ENCODE results near the gene TNFAIP1.
A peak's percentile ranks its signal among the peaks of the same experiment; 100 is the strongest.

TNFAIP1 gene

GRCh38 chr17:28313841-28314240 is 21.7 kb upstream of the TNFAIP1 start:
- H3K27me3 ChIP-seq (ENCODE audit: control insufficient read depth in 5 of 5, insufficient read depth in 4 of 5, low read length in 5 of 5), result peaks cover 0 to 6% (median 4%) of the 10 kb centered on the region in 5 donors
- no peak overlapping the region for H3K9ac ChIP-seq (ENCODE audit: low read length in 5 of 5)
- no peak overlapping the region for H3K27ac ChIP-seq (ENCODE audit: low read depth, low read length)
- H3K9me3 ChIP-seq (ENCODE audit: control insufficient read depth in 5 of 5, low read length in 5 of 5), result no peaks in the 10 kb centered on the region
- H3K36me3 ChIP-seq (ENCODE audit: control insufficient read depth in 5 of 5, insufficient read depth in 5 of 5, low read length in 5 of 5), result no peaks in the 10 kb centered on the region
- H3K4me1 ChIP-seq (ENCODE audit: control insufficient read depth in 5 of 5, insufficient read depth in 5 of 5, low read length in 5 of 5), result peaks cover 2 to 11% (median 10%) of the 10 kb centered on the region in 5 donors
- H3K4me3 ChIP-seq (ENCODE audit: low read depth in 1 of 5, low read length in 5 of 5), result no peak overlapping the region

- no peak overlapping the region for H3K9ac ChIP-seq (ENCODE audit: low read length in 5 of 5)
- H3K27ac ChIP-seq (ENCODE audit: low read depth, low read length), result no peak overlapping the region
- peaks cover 0 to 6% (median 4%) of the 10 kb centered on the region in 5 donors for H3K27me3 ChIP-seq (ENCODE audit: control insufficient read depth in 5 of 5, insufficient read depth in 4 of 5, low read length in 5 of 5)
- H3K36me3 ChIP-seq (ENCODE audit: control insufficient read depth in 5 of 5, insufficient read depth in 5 of 5, low read length in 5 of 5), result no peaks in the 10 kb centered on the region
- peaks cover 2 to 23% (median 20%) of the 10 kb centered on the region in 5 donors for H3K4me1 ChIP-seq (ENCODE audit: control insufficient read depth in 5 of 5, insufficient read depth in 5 of 5, low read length in 5 of 5)
- no peak overlapping the region for H3K4me3 ChIP-seq (ENCODE audit: low read depth in 1 of 5, low read length in 5 of 5)
- no peaks in the 10 kb centered on the region for H3K9me3 ChIP-seq (ENCODE audit: control insufficient read depth in 5 of 5, low read length in 5 of 5)
These were observed 19.5 kb upstream of the TNFAIP1 start for GRCh38 chr17:28315846-28316705.

- H3K27ac ChIP-seq (ENCODE audit: low read depth, low read length), result no peak overlapping the region
- peak overlapping the region in 1 of 5 donors; percentile 63 for H3K4me3 ChIP-seq (ENCODE audit: low read depth in 1 of 5, low read length in 5 of 5)
- H3K36me3 ChIP-seq (ENCODE audit: control insufficient read depth in 5 of 5, insufficient read depth in 5 of 5, low read length in 5 of 5), result no peaks in the 10 kb centered on the region
- H3K27me3 ChIP-seq (ENCODE audit: control insufficient read depth in 5 of 5, insufficient read depth in 4 of 5, low read length in 5 of 5), result peaks cover 0 to 6% (median 4%) of the 10 kb centered on the region in 5 donors
- H3K4me1 ChIP-seq (ENCODE audit: control insufficient read depth in 5 of 5, insufficient read depth in 5 of 5, low read length in 5 of 5), result peaks cover 2 to 23% (median 20%) of the 10 kb centered on the region in 5 donors
- H3K9me3 ChIP-seq (ENCODE audit: control insufficient read depth in 5 of 5, low read length in 5 of 5), result no peaks in the 10 kb centered on the region
- no peak overlapping the region for H3K9ac ChIP-seq (ENCODE audit: low read length in 5 of 5)
These were observed 18.2 kb upstream of the TNFAIP1 start for GRCh38 chr17:28317099-28317965.

DNA sequence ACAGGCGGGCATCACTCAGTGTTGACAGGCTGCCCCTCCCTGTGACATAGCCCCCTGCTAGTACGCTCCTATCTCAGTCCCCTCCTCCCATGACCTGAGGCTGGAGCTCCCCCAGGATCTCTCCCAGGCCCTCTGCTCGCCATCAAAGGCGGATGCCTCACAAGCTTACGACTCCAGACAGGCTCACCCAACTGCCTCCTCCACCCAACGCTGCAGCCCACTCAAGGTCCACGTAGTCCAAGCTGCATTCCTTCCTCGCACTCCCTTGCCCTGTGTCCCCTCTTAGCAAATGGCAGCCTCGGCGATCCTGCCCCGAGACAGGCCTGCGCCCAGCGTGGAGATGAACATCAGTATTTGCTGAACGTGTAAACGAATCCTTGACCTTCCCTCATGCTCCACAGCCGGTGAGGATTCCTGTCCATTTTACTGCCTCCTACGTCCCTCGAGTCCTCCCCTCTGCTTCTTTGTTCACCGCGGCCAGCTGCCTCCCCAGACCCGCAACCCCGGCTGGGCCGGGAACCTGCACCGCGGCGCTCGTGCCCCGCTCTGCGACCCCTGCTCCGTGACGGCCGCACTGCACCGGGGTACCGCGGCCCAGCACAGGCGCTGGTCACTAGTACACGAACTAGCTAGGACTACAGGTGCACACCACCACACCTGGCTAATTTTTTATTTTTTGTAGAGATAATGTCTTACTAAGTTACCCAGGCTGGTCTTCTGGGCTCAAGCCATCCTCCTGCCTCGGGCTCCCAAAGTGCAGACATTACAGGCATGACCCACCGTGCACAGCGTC is 17.4 kb upstream of the TNFAIP1 start:
- Histone ChIP-seq H3K9ac (ENCODE audit: low read length in 5 of 5) (peak overlapping the region in 3 of 5 donors; percentile 21 to 57 (median 56)), H3K4me3 (ENCODE audit: low read depth in 1 of 5, low read length in 5 of 5) (peak overlapping the region; percentile 63 to 76 (median 74)), H3K27ac (ENCODE audit: low read depth, low read length) (no peak overlapping the region), H3K4me1 (ENCODE audit: control insufficient read depth in 5 of 5, insufficient read depth in 5 of 5, low read length in 5 of 5) (peaks cover 2 to 23% (median 20%) of the 10 kb centered on the region in 5 donors), H3K27me3 (ENCODE audit: control insufficient read depth in 5 of 5, insufficient read depth in 4 of 5, low read length in 5 of 5) (peaks cover 0 to 6% (median 4%) of the 10 kb centered on the region in 5 donors), H3K9me3 (ENCODE audit: control insufficient read depth in 5 of 5, low read length in 5 of 5) (no peaks in the 10 kb centered on the region), H3K36me3 (ENCODE audit: control insufficient read depth in 5 of 5, insufficient read depth in 5 of 5, low read length in 5 of 5) (no peaks in the 10 kb centered on the region)

GRCh38 chr17:28318759-28319597 is 16.6 kb upstream of the TNFAIP1 start, which contains the start of gene TMEM97:
Gene TMEM97 (plus strand): TSS chr17:28319200. CDS start chr17:28319240, 40 bp downstream.
- Histone ChIP-seq H3K36me3 (ENCODE audit: control insufficient read depth in 5 of 5, insufficient read depth in 5 of 5, low read length in 5 of 5) (no peaks in the 10 kb centered on the region), H3K27ac (ENCODE audit: low read depth, low read length) (peak within 1 kb of the TSS; percentile 16), H3K27me3 (ENCODE audit: control insufficient read depth in 5 of 5, insufficient read depth in 4 of 5, low read length in 5 of 5) (peaks cover 0 to 6% (median 4%) of the 10 kb centered on the region in 5 donors), H3K9ac (ENCODE audit: low read length in 5 of 5) (peak within 1 kb of the TSS in 4 of 5 donors; percentile 3 to 70 (median 42)), H3K4me3 (ENCODE audit: low read depth in 1 of 5, low read length in 5 of 5) (peak within 1 kb of the TSS; percentile 63 to 76 (median 74)), H3K4me1 (ENCODE audit: control insufficient read depth in 5 of 5, insufficient read depth in 5 of 5, low read length in 5 of 5) (peaks cover 2 to 23% (median 20%) of the 10 kb centered on the region in 5 donors), H3K9me3 (ENCODE audit: control insufficient read depth in 5 of 5, low read length in 5 of 5) (no peaks in the 10 kb centered on the region)

GRCh38 chr17:28319598-28319935 is 16.0 kb upstream of the TNFAIP1 start:
- no peaks in the 10 kb centered on the region for H3K36me3 ChIP-seq (ENCODE audit: control insufficient read depth in 5 of 5, insufficient read depth in 5 of 5, low read length in 5 of 5)
- peak overlapping the region; percentile 16 for H3K27ac ChIP-seq (ENCODE audit: low read depth, low read length)
- no peaks in the 10 kb centered on the region for H3K9me3 ChIP-seq (ENCODE audit: control insufficient read depth in 5 of 5, low read length in 5 of 5)
- peak overlapping the region; percentile 63 to 76 (median 74) for H3K4me3 ChIP-seq (ENCODE audit: low read depth in 1 of 5, low read length in 5 of 5)
- H3K9ac ChIP-seq (ENCODE audit: low read length in 5 of 5), result peak overlapping the region in 4 of 5 donors; percentile 3 to 70 (median 40)
- H3K27me3 ChIP-seq (ENCODE audit: control insufficient read depth in 5 of 5, insufficient read depth in 4 of 5, low read length in 5 of 5), result peaks cover 0 to 6% (median 4%) of the 10 kb centered on the region in 5 donors
- peaks cover 2 to 23% (median 20%) of the 10 kb centered on the region in 5 donors for H3K4me1 ChIP-seq (ENCODE audit: control insufficient read depth in 5 of 5, insufficient read depth in 5 of 5, low read length in 5 of 5)

- Histone ChIP-seq H3K27ac (ENCODE audit: low read depth, low read length) (no peak overlapping the region), H3K4me1 (ENCODE audit: control insufficient read depth in 5 of 5, insufficient read depth in 5 of 5, low read length in 5 of 5) (peaks cover 2 to 23% (median 20%) of the 10 kb centered on the region in 5 donors), H3K27me3 (ENCODE audit: control insufficient read depth in 5 of 5, insufficient read depth in 4 of 5, low read length in 5 of 5) (peaks cover 0 to 6% (median 4%) of the 10 kb centered on the region in 5 donors), H3K36me3 (ENCODE audit: control insufficient read depth in 5 of 5, insufficient read depth in 5 of 5, low read length in 5 of 5) (no peaks in the 10 kb centered on the region), H3K4me3 (ENCODE audit: low read depth in 1 of 5, low read length in 5 of 5) (no peak overlapping the region), H3K9me3 (ENCODE audit: control insufficient read depth in 5 of 5, low read length in 5 of 5) (no peaks in the 10 kb centered on the region), H3K9ac (ENCODE audit: low read length in 5 of 5) (no peak overlapping the region)
These were observed 15.1 kb upstream of the TNFAIP1 start for GRCh38 chr17:28320215-28321061.

DNA sequence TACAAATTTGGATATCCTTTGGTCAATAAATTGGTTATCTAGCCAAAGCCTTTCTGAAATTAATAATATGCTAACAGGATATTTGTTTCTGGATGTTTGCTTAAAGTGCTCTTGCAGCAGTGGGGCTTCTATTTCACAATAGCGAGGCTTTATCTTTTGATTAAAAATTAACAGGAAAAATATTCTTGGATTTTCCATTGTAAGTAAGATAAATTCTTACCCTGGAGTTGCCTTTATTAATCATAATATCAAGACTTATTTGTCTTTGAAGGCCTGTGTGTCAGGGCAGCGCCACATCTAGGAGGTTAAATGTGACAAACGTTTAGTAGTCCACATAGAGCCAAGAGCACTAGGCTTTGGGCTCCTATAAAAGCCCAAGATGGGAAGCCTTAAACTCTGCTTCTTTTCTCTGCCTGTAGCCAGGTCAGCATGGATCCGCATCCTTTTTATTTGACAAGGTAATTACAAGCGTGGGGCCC is 11.3 kb upstream of the TNFAIP1 start:
- Histone ChIP-seq H3K9ac (ENCODE audit: low read length in 5 of 5) (no peak overlapping the region), H3K36me3 (ENCODE audit: control insufficient read depth in 5 of 5, insufficient read depth in 5 of 5, low read length in 5 of 5) (peaks cover 16 to 24% (median 18%) of the 10 kb centered on the region in 5 donors), H3K27ac (ENCODE audit: low read depth, low read length) (no peak overlapping the region), H3K4me1 (ENCODE audit: control insufficient read depth in 5 of 5, insufficient read depth in 5 of 5, low read length in 5 of 5) (peaks cover 0 to 8% (median 7%) of the 10 kb centered on the region in 5 donors), H3K9me3 (ENCODE audit: control insufficient read depth in 5 of 5, low read length in 5 of 5) (no peaks in the 10 kb centered on the region), H3K27me3 (ENCODE audit: control insufficient read depth in 5 of 5, insufficient read depth in 4 of 5, low read length in 5 of 5) (no peaks in the 10 kb centered on the region), H3K4me3 (ENCODE audit: low read depth in 1 of 5, low read length in 5 of 5) (no peak overlapping the region)
